Measurements from ENCODE around the gene CENPH.
"Not testable (repeated sequence)": the region's sequence is repeated elsewhere in the genome, so short reads cannot be mapped to it uniquely, and the experiment has no call there.

The CENPH gene, protein sequence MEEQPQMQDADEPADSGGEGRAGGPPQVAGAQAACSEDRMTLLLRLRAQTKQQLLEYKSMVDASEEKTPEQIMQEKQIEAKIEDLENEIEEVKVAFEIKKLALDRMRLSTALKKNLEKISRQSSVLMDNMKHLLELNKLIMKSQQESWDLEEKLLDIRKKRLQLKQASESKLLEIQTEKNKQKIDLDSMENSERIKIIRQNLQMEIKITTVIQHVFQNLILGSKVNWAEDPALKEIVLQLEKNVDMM

DNA sequence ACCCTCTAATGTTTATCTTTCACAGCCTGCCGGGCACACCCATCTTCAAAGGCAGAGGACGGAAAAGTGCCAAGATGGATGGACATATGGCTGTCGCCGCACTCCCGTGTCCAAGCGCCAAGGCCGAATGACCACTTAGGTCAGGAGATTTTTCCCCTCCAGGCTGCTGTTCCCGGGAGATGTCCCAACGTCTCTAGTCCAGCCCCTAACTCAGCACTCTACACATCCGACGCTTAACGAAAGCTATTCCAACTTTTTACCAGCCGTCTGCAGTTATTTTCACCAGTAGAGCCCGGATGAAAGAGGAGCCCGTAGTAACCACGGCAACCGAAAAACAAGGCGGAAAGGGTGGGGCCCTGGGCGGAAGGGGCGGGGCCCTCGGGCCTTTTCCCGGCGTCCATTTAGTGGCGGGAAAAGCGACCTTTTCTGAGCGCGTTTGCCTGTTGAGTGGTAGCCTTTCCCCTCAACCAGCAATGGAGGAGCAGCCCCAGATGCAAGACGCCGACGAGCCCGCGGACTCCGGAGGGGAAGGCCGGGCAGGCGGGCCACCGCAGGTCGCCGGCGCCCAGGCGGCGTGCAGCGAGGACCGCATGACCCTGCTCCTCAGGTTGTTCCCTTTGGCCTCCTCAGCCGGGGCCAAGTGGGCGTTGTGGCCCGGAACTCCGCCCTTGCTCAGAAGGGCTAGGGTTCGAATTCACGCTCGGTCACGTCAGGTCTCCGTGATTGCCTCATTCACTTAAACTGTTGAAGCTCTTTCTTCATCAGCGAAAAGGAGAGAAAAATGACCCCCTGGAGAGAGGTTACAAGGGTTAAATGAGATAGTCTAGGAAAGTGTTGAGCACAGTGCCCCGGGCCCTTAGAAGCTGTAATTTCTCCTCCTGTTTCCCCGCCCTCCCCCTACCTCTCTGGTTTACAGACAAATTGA is at the start of gene CENPH:
CENPH (plus strand) TSS at position 422 of the 925 bp plus-strand sequence; CDS start at position 474, 52 bp downstream.
- DNase-seq = peak; percentile 77

DNA sequence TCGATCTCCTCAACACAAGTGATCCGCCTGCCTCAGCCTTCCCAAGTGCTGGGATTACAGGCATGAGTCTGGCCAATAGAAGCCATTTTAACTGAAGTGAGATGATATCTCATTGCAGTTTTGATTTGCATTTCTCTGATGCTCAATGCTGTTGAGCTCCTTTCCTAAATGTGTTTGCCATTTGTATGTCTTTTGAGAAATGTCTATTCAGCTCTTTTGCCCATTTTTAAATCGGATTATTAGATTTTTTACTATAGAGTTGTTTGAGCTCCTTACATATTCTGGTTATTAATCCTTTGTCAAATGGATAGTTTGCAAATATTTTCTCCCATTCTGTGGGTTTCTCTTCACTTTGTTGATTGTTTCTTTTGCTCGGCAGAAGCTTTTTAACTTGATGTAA is 49.1 kb upstream of the CENPH start:
- not testable (repeated sequence) for DNase-seq

DNA sequence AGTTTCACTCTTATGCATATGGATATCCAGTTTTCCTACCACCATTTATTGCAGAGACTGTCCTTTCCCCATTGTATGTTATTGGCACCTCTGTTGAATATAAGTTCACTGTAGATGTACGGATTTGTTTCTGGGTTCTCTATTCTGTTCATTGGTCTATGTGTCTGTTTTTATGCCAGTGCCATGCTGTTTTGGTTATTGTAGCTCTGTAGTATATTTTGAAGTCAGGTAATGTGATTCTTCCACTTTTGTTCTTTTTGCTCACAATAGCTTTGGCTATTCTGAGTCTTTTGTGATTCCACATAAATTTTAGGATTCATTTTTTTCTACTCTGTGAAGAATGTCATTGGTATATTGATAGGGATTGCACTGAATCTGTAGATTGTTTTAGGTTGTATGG is 48.6 kb upstream of the CENPH start:
- no peak for DNase-seq

DNA sequence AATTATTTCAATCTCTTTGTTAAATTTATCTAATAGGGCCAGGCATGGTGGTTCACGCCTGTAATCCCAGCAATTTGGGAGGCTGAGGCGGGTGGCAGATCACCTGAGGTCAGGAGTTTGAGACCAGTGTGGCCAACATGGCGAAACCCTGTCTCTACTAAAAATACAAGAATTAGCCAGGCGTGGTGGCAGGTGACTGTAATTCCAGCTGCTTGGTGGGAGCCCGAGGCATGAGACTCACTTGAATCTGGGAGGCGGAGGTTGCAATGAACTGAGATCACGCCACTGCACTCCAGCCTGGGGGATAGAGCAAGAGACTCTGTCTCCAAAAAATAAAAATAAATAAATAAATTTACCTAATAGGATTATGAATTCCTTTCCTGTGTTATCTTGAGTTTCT is 40.8 kb upstream of the CENPH start:
- DNase-seq = not testable (repeated sequence)

DNA sequence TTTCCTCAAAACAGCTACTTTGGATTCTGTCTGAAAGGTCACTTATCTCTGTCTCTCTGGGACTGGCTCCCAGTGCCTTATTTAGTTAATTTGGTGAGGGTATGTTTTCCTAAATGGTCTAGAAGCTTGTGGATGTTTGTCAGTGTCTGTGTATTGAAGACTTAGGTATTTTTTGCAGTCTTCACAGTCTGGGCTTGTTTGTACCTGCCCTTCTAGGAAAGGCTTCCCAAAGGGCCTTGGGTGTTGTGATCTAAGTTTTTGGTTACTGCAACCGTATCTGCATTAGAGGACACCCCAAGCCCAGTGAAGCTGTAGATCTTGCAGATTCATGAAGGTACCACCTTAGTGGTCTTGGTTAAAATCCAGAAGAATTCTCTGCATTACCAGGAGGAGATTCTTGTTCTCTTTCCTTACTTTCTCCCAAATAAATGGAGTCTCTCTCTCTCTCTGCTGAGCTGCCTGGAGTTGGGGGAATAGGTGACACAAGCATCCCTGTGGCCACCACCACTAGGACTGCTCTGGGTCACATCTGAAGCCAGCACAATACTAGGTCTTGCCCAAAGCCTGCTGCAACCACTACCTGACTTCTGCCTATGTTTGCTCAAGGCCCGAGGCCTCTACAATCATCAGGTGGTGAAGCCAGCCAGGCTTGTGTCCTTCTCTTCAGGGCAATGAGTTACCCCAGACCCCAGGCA is 40.3 kb upstream of the CENPH start:
- DNase-seq = no peak

DNA sequence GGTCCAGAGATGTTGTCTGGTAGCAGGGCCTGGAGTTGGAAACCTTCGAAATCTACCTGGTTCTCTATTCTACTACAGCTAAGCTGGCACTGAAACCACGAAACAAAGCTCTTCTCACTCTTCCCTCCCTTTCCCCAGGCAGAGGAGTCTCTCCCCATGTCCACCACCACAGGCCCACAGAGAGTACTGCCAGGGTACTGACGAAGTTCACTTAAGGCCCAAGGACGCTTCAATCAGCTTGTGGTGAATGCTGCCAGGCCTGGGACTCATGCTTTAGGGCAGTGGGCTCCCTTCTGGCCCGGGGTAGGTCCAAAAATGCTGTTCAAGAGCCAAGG is 39.7 kb upstream of the CENPH start:
- no peak for DNase-seq

DNA sequence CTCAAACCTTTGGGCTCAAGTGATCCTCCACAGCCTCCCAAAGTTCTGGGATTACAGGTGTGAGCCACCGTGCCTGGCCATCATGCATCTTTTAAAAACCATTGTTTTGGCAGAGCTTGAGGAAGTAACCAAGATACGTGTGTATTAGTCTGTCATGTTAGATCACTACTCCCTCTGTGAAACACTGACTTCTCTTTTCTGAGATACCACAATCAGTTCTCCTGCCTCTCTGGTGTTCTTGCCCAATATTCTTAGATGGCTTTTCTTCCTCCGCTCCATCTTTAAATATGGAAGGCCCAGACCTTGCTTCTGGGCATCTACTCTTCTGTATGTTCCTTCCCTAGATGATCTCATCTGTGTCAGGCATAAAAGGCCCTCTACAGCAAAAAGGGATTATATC is 36.7 kb upstream of the CENPH start:
- DNase-seq = no peak

DNA sequence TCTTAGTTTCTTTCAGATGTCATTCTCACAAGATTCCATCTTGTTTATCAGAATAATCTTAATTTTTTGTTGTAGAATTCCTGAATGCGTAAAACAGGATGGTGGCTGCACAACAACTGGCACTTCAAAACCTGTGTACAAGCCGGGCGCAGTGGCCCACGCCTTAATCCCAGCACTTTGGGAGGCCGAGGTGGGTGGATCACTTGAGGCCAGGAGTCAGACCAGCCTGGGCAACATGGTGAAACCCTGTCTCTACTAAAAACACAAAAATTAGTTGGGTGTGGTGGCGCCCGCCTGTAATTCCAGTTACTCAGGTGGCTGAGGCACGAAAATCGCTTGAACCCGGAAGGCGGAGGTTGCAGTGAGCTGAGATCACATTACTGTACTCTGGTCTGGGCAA is 32.9 kb upstream of the CENPH start:
- no peak for DNase-seq

DNA sequence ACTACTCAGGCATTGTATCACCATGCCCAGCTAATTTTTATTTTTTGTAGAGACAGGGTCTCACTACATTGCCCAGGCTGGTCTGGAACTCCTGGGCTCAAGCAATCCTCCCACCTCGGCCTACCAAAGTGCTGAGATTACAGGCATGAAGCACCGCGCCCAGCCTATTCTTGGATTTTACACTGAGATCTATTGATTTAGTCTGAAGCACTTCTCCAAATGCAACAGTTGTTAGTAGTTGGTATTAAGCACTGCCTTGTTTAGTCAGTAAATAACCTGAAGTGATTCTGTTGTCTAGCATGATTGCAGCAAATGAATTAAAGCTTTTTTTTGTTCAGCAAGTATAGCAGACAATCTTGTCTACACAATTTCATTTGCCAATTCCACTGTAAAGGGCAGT is 31.3 kb upstream of the CENPH start:
- DNase-seq = no peak

DNA sequence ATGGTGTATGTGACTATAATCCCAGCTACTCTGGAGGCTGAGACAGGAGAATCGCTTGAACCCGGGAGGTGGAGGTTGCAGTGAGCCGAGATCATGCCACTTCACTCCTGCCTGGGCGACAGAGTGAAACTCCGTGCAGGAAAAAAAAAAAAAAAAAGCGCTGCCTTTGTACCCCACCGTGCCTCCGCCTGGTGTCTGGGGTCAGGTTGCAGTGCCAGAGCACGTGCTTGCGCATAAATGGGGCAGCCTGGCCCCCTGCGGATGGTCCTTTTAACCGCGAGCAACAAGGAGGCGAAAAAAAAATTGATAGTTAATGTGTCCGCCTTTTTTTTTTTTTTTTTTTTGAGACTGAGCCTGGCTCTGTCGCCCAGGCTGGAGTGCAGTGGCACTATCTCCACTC is 28.7 kb upstream of the CENPH start:
- DNase-seq = no peak

DNA sequence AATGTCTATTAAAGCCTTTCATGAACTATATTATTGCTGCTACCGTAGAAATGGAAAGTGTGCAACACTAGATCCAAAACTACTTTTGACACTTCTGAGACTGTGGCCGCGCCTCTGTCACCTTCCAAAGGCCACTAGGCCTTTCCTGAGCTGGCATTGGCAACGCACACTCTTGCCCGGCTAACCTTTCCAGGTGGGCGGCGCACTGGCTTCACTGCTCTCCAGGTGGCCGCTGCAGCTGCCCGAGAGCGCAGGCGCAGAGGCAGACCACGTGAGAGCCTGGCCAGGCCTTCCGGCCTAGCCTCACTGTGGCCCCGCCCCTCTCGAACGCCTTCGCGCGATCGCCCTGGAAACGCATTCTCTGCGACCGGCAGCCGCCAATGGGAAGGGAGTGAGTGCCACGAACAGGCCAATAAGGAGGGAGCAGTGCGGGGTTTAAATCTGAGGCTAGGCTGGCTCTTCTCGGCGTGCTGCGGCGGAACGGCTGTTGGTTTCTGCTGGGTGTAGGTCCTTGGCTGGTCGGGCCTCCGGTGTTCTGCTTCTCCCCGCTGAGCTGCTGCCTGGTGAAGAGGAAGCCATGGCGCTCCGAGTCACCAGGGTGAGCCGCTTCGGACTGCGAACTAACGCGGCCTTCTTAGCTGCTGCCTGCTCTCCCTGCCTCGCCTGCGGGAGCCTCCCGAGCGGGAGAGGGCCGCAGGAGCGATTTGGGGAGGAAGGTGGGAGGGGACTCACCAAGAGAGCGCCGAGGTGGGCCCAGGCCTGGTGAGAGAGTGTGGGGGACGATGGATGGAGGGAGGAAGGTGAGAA is 22.5 kb upstream of the CENPH start, which contains the start of gene CCNB1:
CCNB1 (plus strand) TSS at position 465 of the 807 bp plus-strand sequence; CDS start at position 578, 113 bp downstream.
- peak; percentile 97 for DNase-seq

DNA sequence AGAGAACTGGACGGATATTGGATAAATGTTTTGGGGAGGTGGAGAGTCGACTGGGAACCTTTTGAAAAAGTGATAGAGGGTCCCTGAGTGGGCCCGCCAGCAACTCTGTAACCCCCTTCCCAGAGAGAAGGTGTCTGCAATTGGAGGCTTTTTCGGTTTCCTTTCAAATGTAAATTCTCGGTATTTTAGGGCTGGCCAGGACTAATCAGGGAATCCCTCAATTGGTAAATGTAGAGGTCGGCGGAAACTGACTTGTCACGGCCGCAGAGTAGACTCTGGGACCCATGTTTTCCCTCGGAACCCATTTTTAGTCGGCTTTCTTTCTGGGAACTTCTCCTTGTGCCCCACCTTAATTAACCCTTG is 21.9 kb upstream of the CENPH start:
- no peak for DNase-seq

DNA sequence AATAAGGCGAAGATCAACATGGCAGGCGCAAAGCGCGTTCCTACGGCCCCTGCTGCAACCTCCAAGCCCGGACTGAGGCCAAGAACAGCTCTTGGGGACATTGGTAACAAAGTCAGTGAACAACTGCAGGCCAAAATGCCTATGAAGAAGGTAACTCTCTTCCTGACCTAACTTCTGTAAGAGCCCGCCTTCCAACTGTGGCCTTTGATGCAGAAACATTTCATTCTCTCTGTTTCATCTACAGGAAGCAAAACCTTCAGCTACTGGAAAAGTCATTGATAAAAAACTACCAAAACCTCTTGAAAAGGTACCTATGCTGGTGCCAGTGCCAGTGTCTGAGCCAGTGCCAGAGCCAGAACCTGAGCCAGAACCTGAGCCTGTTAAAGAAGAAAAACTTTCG is 21.5 kb upstream of the CENPH start:
- DNase-seq = no peak

DNA sequence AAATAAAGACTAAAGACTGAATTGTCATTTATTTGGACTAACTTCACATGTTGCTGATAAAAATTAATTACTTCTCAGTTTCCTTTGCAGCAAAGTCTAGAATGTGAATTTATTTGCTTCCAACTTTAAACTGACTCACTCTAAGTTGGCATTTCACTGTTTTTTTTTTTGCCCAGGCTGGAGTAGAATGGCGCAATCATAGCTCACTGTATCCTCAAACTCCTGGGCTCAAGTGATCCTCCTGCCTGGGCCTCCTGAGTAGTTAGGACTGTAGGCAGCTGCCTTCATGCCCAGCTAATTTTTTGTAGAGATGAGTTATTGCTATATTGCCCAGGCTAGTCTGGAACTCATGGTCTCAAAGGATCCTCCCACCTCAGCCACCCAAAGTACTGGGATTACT is 18.9 kb upstream of the CENPH start:
- no peak for DNase-seq

DNA sequence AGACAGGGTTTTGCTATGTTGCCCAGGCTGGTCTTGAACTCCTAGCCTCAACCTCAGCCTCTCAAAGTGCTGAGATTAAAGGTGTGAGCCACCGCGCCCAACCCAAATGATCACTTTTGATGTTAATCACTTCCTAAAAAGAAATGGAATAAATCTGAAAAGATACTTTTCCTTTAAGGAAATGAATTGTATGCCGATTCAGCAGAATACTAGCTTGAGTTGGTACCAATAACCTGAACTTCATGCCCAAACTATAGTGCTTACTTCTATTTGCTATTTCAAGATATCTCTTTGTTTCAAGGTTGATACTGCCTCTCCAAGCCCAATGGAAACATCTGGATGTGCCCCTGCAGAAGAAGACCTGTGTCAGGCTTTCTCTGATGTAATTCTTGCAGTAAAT is 18.4 kb upstream of the CENPH start:
- DNase-seq = no peak

DNA sequence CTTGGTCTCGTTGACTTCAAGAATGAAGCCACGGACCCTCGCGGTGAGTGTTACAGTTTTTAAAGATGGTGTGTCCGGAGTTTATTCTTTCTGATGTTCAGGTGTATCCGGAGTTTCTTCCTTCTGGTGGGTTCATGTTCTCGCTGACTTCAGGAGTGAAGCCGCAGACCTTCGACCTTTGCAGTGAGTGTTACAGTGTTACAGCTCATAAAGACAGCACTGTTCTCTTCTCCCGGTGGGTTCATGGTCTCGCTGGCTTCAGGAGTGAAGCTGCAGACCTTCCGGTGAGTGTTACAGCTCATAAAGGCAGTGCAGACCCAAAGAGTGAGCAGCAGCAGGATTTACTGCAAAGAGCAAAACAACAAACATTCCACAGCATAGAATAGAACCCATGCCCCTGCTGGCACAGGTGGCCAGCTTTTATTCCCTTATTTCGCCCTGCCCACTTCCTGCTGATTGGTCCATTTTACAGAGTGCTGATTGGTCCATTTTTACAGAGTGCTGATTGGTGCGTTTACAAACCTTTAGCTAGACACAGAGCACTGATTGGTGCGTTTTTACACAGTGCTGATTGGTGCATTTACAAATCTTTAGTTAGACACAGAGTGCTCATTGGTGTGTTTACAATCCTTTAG is 7.6 kb upstream of the CENPH start:
- not testable (repeated sequence) for DNase-seq

DNA sequence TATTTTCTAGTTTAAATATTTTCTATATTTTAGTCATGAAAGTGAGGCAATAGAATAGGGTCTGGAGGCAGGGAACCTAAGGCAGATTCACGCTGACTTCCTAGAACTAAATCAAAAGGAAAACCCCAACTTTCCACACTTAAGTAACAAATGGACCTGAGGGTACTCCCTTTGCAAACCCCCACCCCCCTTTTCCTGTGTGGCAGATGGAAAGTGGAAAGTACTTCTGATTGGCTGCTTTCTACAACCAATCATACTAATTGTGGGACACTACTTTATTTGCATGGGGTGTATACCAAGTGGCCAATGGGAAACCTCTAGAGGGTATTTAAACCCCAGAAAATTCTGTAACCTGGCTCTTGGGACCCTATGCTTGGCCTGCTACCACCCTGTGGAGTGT is 4.8 kb upstream of the CENPH start:
- DNase-seq = no peak

DNA sequence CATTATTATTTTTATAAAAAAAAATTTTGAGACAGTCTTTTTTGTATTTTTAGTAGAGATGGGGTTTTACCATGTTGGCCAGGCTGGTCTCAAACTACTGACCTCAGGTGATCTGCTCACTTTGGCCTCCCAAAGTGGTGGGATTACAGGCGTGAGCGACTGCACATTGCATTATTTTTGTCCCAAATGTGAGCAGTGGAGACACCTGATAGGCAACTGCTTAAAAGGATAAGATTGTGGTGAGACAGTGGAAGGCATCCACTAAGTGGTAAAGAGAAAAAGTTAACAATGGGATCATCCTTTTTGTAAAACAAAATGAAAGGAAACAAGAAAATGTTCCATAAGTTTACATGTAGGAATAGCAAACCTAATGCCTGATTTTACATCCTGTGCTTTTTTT is 2.0 kb upstream of the CENPH start:
- DNase-seq = no peak

DNA sequence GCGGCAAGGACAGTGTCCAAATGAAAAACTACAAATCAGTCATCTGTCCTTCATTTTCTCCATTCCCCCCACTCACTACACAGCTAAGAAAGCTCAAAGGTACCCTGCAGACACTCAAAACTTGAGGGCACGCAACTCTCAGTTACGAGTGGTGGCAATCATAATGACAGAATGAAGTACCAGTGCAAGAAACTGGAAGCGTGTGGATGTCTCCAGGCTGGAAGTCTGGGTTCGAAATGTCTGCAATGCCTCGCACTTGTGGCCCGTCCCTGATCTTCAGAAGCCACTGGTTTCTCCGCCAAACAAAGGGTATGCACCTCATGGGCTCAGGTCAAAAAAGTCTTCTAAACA is 597 bp upstream of the CENPH start:
- no peak for DNase-seq

DNA sequence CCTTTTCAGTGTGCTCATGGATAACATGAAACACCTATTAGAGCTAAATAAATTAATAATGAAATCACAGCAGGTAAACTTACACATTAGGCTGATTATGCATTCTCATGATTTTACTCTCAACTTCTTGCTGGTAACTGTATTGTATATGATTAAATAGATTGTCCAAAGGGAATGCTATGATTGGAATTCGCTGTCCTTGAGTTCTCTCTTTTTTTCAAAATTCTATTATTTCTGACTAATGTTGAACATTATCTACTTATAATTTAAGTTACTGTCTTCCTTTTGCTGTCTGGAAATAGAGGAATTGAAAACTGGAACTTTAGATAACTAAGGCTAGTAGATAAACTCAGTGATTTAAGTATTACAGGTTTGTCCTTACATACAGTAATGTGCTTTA is 13.1 kb downstream of the CENPH start:
- DNase-seq = no peak

DNA sequence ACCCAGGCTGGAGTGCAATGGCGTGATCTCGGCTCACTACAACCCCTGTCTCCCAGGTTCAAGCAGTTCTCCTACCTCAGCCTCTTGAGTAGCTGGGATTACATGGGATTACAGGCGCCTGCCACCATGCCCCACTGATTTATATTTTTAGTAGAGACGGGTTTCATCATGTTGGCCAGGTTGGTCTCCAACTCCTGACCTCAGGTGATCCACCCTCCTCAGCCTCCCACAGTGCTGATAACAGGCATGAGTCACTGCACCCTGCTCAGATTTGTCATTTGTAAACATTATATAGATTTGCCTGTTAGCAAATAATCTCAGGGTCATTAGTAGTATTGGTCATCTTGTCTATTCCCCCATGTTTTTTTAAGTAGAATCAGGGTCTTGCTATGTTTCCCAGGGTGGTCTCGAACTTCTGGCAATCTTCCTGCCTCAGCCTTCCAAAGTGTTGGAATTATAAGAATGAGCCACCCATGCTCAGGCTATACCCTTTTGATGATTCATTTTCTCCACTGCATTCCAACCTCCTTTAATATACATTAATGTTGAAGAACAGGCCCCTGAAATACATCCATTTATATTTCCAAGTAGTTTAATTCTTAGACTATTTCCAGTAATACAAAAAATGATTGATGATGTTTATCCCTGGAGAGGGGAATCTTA is 17.3 kb downstream of the CENPH start:
- no peak for DNase-seq

DNA sequence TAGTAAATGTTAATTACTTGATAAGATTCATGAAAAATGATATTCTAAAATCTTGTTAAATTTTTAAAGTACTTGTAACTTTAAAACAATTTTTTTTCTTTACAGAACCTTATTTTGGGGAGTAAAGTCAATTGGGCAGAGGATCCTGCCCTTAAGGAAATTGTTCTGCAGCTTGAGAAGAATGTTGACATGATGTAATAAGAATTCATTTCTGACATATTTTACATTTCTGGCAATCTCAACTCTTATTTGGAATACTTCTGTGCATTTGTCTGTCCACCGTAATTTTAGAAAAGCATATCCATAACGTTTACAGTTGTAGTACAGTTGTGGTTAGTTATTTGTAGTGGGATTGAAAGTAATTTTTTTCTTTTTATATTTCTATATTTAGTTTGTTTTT is 20.2 kb downstream of the CENPH start:
- no peak for DNase-seq

Measured in NCI-H1048 (cell line).